ENCODE data around the gene GEMIN2. TPM values are rescaled to one million over a fixed set of nuclear protein-coding genes. Genes with fewer than 3 reads are reported as not detected.

Gene GEMIN2
- total RNA-seq, 1 donor from 2014 or later = 12.3 TPM

- Mint-ChIP-seq H3K9me3 (no peaks in the 10 kb centered on the region), H3K36me3 (ENCODE audit: low read depth) (peaks cover 83% of the 10 kb centered on the region), H3K27ac (peak overlapping the region; percentile 24), H3K27me3 (no peaks in the 10 kb centered on the region), H3K4me3 (no peak overlapping the region), H3K4me1 (no peaks in the 10 kb centered on the region)
- intact Hi-C loops (cut with micrococcal nuclease) = no loop called here
- DNase-seq = no peak
- ChIA-PET POLR2A (no interaction called here), CTCF (no interaction called here)
- no peak for ATAC-seq (ENCODE audit: low read depth)
- no peak for TF ChIP-seq CTCF (IDR thresholded peaks at IDR 0.05)
Observed at GRCh38 chr14:39083127-39083526, 31.0 kb upstream of the GEMIN2 start.

GRCh38 chr14:39085933-39086332 is 28.2 kb upstream of the GEMIN2 start:
- no peak overlapping the region for H3K27ac Mint-ChIP-seq
- H3K36me3 Mint-ChIP-seq (ENCODE audit: low read depth) = peaks cover 77% of the 10 kb centered on the region
- TF ChIP-seq CTCF (IDR thresholded peaks at IDR 0.05) = no peak
- H3K4me1 Mint-ChIP-seq = no peaks in the 10 kb centered on the region
- H3K9me3 Mint-ChIP-seq = no peaks in the 10 kb centered on the region
- CTCF ChIA-PET = interaction anchor here (0.5 kb wide), 1 partner anchor 48 kb away, joined by 3 read pairs; no protein-coding TSS in a partner anchor
- H3K4me3 Mint-ChIP-seq = no peak overlapping the region
- no peaks in the 10 kb centered on the region for H3K27me3 Mint-ChIP-seq
- ATAC-seq (ENCODE audit: low read depth) (no peak), DNase-seq (no peak)
- intact Hi-C loops (cut with micrococcal nuclease) = no loop called here
- POLR2A ChIA-PET = interaction anchor here (0.6 kb wide), 1 partner anchor 192 kb away, joined by 3 read pairs; no protein-coding TSS in a partner anchor

GRCh38 chr14:39087493-39087892 is 26.6 kb upstream of the GEMIN2 start:
- Mint-ChIP-seq H3K27ac (no peak overlapping the region), H3K27me3 (no peaks in the 10 kb centered on the region), H3K4me1 (no peaks in the 10 kb centered on the region), H3K9me3 (no peaks in the 10 kb centered on the region), H3K4me3 (no peak overlapping the region), H3K36me3 (ENCODE audit: low read depth) (peaks cover 80% of the 10 kb centered on the region)
- ChIA-PET POLR2A (no interaction called here), CTCF (no interaction called here)
- TF ChIP-seq CTCF (IDR thresholded peaks at IDR 0.05) = no peak
- intact Hi-C loops (cut with micrococcal nuclease) = no loop called here
- ATAC-seq (ENCODE audit: low read depth) = no peak
- no peak for DNase-seq

GRCh38 chr14:39090548-39091111 is 23.5 kb upstream of the GEMIN2 start:
- no peaks in the 10 kb centered on the region for H3K9me3 Mint-ChIP-seq
- TF ChIP-seq CTCF (IDR thresholded peaks at IDR 0.05) = no peak
- CTCF ChIA-PET = no interaction called here
- H3K27me3 Mint-ChIP-seq = no peaks in the 10 kb centered on the region
- POLR2A ChIA-PET = interaction anchor here (0.7 to 0.9 kb wide), 2 partner anchors 10 to 23 kb away, joined by 3 read pairs; partner anchors contain the start of gene GEMIN2
- peaks cover 76% of the 10 kb centered on the region for H3K36me3 Mint-ChIP-seq (ENCODE audit: low read depth)
- no peak for DNase-seq
- H3K4me1 Mint-ChIP-seq = peaks cover 3% of the 10 kb centered on the region
- intact Hi-C loops (cut with micrococcal nuclease) = no loop called here
- H3K4me3 Mint-ChIP-seq = no peak overlapping the region
- H3K27ac Mint-ChIP-seq = no peak overlapping the region
- no peak for ATAC-seq (ENCODE audit: low read depth)

GRCh38 chr14:39091716-39092115 is 22.4 kb upstream of the GEMIN2 start:
- CTCF ChIA-PET = no interaction called here
- no peak for TF ChIP-seq CTCF (IDR thresholded peaks at IDR 0.05)
- no peak for ATAC-seq (ENCODE audit: low read depth)

More at GRCh38 chr14:39091716-39092115, 22.4 kb upstream of the GEMIN2 start:
- no peak for DNase-seq
- H3K27me3 Mint-ChIP-seq = no peaks in the 10 kb centered on the region
- H3K27ac Mint-ChIP-seq = no peak overlapping the region
- POLR2A ChIA-PET = no interaction called here
- H3K4me3 Mint-ChIP-seq = no peak overlapping the region
- no peaks in the 10 kb centered on the region for H3K9me3 Mint-ChIP-seq
- intact Hi-C loops (cut with micrococcal nuclease) = no loop called here
- peaks cover 73% of the 10 kb centered on the region for H3K36me3 Mint-ChIP-seq (ENCODE audit: low read depth)
- H3K4me1 Mint-ChIP-seq = peaks cover 3% of the 10 kb centered on the region

Data from activated B cell treated with CpG ODN at 0.5 μM for 24 hours (primary cell).